ENCODE data around the gene NUDT19. TPM values are rescaled to one million over a fixed set of nuclear protein-coding genes. Genes with fewer than 3 reads are reported as not detected.
"Not testable (repeated sequence)": the region's sequence is repeated elsewhere in the genome, so short reads cannot be mapped to it uniquely, and the experiment has no call there.

Gene NUDT19
- total RNA-seq, 1 experiment from 2014 or later = 11.8 TPM

- DNase-seq (ENCODE audit: low spot score); in situ Hi-C loops (cut with HindIII; ENCODE audit: low sequenced_read_pairs): not testable (repeated sequence)
Observed at GRCh38 chr19:32696771-32697170, 5.2 kb downstream of the NUDT19 start.

DNA sequence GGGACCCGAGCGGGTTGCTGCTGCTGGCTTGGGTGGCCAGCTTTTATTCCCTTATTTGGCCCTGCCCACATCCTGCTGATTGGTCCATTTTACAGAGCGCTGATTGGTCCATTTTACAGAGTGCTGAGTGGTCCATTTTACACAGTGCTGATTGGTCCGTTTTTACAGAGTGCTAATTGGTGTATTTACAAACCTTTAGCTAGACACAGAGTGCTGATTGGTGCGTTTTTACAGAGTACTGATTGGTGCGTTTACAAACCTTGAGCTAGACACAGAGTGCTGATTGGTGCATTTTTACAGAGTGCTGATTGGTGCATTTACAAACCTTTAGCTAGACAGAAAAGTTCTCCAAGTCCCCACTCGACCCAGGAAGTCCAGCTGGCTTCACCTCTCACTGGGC is 8.5 kb downstream of the NUDT19 start:
- DNase-seq (ENCODE audit: low spot score); in situ Hi-C loops (cut with HindIII; ENCODE audit: low sequenced_read_pairs): not testable (repeated sequence)

GRCh38 chr19:32702010-32702409 is 10.4 kb downstream of the NUDT19 start:
- in situ Hi-C loops (cut with HindIII; ENCODE audit: low sequenced_read_pairs) = no loop called here
- DNase-seq (ENCODE audit: low spot score) = no peak

DNA sequence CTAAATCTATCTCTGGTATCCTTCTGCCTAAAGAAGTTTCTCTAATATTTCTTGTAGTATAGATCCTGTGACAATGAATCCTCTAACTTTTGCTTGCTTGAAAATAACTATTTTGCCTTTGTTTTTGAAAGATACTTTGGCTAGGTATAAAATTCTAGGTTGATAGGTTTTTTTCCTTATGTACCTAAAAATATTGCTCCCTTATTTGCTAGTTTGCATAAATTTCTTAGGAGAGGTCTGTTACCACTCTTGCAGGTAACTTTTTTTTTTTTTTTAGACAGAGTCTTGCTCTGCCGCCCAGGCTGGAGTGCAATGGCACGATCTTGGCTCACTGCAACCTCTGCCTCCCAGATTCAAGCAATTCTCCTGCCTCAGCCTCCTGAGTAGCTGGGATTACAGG is 12.4 kb downstream of the NUDT19 start:
- DNase-seq (ENCODE audit: low spot score); in situ Hi-C loops (cut with HindIII; ENCODE audit: low sequenced_read_pairs): not testable (repeated sequence)

GRCh38 chr19:32708457-32708856 is 16.8 kb downstream of the NUDT19 start:
- in situ Hi-C loops (cut with HindIII; ENCODE audit: low sequenced_read_pairs) = no loop called here
- DNase-seq (ENCODE audit: low spot score) = no peak

DNA sequence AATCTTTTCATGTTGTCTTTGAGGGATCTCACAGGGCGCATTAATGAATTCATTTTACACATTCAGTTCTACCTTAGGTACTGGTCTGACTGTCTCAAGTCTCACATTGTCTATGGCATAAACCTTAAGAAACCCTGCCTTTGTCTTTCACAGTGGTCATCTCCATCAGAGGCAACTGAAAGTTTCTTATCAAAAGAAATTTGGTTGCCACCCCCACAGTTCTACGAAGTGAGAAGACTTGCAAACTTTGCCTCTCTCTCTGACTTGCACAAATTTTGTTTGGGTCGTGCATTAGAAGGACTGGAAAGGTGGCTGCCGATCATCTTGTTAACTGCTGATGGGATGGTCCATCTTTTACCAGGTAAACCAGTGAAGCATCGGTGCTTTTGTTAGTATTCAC is 17.4 kb downstream of the NUDT19 start:
- no peak for DNase-seq (ENCODE audit: low spot score)
- in situ Hi-C loops (cut with HindIII; ENCODE audit: low sequenced_read_pairs) = no loop called here

DNA sequence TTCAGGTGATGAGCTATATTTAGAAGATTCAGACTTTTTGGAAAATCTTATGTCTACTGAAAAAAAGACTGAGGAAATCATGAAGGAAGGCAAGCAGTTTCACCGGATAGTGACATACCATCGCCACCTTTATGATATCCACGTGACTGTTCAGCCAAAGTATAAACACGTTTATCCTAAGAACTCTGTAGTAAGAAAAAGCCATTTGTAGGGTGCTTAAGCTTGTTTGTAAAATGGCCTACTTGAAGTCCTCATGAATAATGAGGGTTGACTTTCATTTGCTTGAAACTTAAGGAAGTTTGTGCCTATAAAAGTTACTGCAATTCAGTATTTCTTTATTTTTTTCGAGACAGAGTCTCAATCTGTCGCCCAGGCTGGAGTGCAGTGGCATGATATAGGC is 20.1 kb downstream of the NUDT19 start:
- in situ Hi-C loops (cut with HindIII; ENCODE audit: low sequenced_read_pairs) = no loop called here

GRCh38 chr19:32716203-32716602 is 24.6 kb downstream of the NUDT19 start:
- in situ Hi-C loops (cut with HindIII; ENCODE audit: low sequenced_read_pairs); DNase-seq (ENCODE audit: low spot score): not testable (repeated sequence)

More for the DNA sequence above, 20.1 kb downstream of the NUDT19 start:
- no peak for DNase-seq (ENCODE audit: low spot score)

DNA sequence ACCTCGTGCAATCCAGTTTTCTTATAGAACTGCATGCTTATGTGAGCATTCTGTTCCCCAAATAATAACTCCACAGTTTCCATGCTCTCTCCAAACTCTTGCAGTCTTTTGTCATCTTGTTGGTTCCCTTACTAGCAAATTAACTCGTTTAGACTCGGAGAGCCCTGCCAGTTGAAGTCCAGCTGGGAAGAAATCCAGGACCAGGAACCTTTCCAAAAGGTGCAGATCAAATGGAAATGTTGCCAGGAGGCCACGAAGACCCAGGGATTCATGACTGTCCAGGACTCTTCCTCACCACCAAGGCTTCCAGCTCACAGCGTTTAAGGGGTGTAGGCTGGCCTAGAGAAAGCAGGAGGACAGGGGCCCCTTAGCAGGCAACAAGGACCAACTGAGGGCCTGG is 25.9 kb downstream of the NUDT19 start:
- in situ Hi-C loops (cut with HindIII; ENCODE audit: low sequenced_read_pairs) = no loop called here

GRCh38 chr19:32718286-32718685 is 26.7 kb downstream of the NUDT19 start:
- no peak for DNase-seq (ENCODE audit: low spot score)
- in situ Hi-C loops (cut with HindIII; ENCODE audit: low sequenced_read_pairs) = no loop called here

More for the DNA sequence above, 25.9 kb downstream of the NUDT19 start:
- peak; percentile 71 for DNase-seq (ENCODE audit: low spot score)

GRCh38 chr19:32719611-32720059 is 28.0 kb downstream of the NUDT19 start, which contains the start of gene TDRD12:
Gene TDRD12, plus strand, starts transcription at chr19:32719767. Its CDS starts 306 bp downstream, at chr19:32720073.
- in situ Hi-C loops (cut with HindIII; ENCODE audit: low sequenced_read_pairs) = no loop called here
- no peak for DNase-seq (ENCODE audit: low spot score)

GRCh38 chr19:32720216-32720935 is 28.8 kb downstream of the NUDT19 start:
- DNase-seq (ENCODE audit: low spot score) = no peak
- in situ Hi-C loops (cut with HindIII; ENCODE audit: low sequenced_read_pairs) = no loop called here

DNA sequence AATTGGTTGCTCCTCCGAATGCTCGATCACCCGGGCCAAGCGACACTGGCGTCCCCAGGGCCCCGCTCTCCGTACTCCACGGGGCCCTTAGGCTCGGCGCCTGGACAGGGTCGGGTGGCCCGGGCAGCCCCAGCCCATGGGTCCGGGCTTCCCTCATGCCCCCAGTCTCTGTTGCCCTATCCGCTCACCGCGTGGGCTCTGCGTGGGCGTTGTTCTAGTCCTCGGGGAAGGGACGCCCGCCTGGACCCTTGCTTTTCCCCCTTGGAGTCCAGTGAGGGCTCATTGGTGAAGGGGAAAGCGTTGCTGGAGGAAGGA is 29.3 kb downstream of the NUDT19 start:
- DNase-seq (ENCODE audit: low spot score) = no peak
- in situ Hi-C loops (cut with HindIII; ENCODE audit: low sequenced_read_pairs) = no loop called here

DNA sequence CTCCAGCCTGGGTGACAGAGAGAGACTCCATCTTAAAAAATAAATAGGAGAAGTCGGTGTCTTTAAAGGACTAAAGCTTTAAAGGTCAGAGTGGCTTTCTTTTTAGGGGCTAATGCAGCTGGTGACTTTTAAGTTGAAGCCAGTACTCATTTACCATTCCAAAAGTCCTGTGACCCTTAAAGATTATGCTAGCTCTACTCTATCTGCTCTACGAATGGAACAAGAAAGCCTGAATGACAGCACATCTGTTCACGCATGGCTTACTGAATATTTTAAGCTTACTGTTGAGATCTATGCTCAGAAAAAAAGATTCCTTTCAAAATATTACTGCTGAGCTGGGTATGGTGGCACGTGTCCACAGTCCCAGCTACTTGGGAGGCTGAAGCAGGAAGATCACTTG is 44.3 kb downstream of the NUDT19 start:
- DNase-seq (ENCODE audit: low spot score) = no peak
- in situ Hi-C loops (cut with HindIII; ENCODE audit: low sequenced_read_pairs) = no loop called here

- in situ Hi-C loops (cut with HindIII; ENCODE audit: low sequenced_read_pairs) = no loop called here
- DNase-seq (ENCODE audit: low spot score) = no peak
Observed at GRCh38 chr19:32743021-32743420, 51.4 kb downstream of the NUDT19 start.

GRCh38 chr19:32743447-32743846 is 51.8 kb downstream of the NUDT19 start:
- no peak for DNase-seq (ENCODE audit: low spot score)
- in situ Hi-C loops (cut with HindIII; ENCODE audit: low sequenced_read_pairs) = no loop called here

DNA sequence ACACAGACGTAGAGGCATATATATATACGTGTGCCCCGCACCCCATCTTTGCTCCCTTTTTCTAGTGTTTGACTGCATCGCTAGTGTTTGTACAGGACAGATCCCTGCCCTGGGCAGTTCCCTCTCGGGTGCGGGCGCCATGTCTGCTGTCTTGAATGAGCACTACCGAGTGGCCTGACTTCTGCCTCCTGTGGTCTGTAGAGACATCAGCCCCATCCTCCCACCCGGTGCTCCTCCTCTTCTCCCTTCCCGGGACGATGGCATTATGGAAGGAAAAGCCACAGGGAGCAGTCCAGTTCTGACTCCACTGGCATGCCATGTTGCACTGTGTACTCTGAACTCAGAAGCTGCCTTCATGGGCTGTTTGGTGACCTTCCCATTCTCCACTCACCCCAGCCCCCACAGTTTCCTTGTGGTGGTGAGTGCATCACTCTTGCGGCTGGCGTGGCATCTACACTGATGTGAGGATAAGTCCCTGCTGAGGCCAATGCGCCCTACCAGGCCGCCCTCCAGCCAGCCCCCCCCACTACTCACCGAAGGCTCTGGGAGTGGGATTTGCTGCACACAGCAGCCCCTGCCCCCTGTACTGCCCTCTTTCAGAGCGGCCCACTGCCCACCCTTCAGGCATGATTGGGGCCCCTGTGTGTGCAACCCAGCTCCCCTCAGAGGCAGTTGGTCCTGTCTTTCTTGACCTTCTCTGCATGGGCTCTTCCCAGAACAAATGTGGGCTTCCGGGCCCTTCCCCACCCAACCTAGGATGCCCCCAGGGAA is 53.1 kb downstream of the NUDT19 start:
- in situ Hi-C loops (cut with HindIII; ENCODE audit: low sequenced_read_pairs) = no loop called here
- no peak for DNase-seq (ENCODE audit: low spot score)

GRCh38 chr19:32745594-32746251 is 54.1 kb downstream of the NUDT19 start:
- in situ Hi-C loops (cut with HindIII; ENCODE audit: low sequenced_read_pairs); DNase-seq (ENCODE audit: low spot score): not testable (repeated sequence)

DNA sequence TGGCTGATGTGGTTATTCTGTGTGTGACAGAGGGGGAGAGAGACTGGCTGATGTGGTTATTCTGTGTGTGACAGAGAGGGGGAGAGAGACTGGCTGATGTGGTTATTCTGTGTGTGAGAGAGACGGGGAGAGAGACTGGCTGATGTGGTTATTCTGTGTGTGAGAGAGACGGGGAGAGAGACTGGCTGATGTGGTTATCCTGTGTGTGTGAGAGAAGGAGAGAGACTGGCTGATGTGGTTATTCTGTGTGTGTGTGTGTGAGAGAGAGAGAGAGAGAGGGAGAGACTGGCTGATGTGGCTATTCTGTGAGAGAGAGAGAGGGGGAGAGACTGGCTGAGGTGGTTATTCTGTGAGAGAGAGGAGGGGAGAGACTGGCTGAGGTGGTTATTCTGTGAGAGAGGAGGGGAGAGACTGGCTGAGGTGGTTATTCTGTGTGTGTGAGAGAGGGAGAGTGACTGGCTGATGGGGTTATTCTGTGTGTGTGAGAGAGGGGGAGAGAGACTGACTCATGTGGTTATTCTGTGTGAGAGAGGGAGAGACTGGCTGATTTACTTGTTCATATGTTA is 55.1 kb downstream of the NUDT19 start:
- DNase-seq (ENCODE audit: low spot score); in situ Hi-C loops (cut with HindIII; ENCODE audit: low sequenced_read_pairs): not testable (repeated sequence)

GRCh38 chr19:32748497-32748896 is 56.9 kb downstream of the NUDT19 start:
- in situ Hi-C loops (cut with HindIII; ENCODE audit: low sequenced_read_pairs) = no loop called here
- peak; percentile 1 for DNase-seq (ENCODE audit: low spot score)

Data from G401 (cell line).